GM03348 (cell line): ENCODE results near the gene RNFT1.
"Not testable (repeated sequence)": the region's sequence is repeated elsewhere in the genome, so short reads cannot be mapped to it uniquely, and the experiment has no call there.

Experiments
- DNase-seq: peaks from one replicate; pipeline ENCODE4 v3.0.0; 2012; ENCODE audit warnings: low spot score

Gene RNFT1, protein sequence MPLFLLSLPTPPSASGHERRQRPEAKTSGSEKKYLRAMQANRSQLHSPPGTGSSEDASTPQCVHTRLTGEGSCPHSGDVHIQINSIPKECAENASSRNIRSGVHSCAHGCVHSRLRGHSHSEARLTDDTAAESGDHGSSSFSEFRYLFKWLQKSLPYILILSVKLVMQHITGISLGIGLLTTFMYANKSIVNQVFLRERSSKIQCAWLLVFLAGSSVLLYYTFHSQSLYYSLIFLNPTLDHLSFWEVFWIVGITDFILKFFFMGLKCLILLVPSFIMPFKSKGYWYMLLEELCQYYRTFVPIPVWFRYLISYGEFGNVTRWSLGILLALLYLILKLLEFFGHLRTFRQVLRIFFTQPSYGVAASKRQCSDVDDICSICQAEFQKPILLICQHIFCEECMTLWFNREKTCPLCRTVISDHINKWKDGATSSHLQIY

DNA sequence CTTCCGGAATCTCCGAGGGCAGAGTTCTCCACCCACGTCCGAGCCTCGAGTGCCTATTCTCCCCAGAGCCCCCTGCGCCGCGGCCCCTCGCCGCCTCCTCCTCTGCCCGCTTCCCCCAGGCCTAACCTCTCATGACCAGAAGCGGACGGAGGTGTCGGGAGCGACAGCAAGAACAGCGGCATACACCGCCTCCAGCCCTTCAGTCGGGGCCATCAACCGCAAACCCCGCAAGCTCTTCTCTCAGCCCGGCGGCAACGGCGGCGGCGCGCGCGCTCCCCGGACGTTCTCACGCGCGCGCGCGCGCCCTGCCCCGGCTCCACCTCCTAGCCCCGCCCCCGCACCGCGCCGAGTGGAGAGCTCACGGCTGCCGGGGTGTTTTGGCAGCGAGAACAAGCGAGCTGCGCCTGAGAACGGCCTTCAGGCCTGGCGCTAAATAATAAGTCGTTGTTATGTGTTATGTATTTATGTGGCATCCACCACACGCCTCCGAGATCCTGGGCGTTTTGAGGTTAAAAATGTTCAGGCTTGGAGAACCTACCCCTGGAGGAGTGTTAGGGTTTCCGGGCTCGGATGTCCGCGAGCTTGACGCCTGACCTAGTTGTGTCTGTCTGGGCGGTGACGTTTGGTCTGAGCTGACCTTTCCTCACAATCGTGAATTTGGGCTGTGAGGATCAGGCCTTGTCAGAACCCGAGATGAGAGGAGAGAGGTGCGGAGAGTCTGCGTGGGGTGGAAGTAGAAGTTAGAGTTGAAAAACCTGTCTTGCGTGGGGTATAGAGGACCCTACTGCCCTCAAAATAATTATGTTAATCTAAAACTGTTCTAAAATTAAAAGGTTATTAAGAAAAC is at the start of gene RNFT1:
Gene RNFT1, minus strand, starts transcription at position 259 of the 847 bp plus-strand sequence. Its CDS starts 77 bp downstream, at position 182.
- peak; percentile 97 for DNase-seq

DNA sequence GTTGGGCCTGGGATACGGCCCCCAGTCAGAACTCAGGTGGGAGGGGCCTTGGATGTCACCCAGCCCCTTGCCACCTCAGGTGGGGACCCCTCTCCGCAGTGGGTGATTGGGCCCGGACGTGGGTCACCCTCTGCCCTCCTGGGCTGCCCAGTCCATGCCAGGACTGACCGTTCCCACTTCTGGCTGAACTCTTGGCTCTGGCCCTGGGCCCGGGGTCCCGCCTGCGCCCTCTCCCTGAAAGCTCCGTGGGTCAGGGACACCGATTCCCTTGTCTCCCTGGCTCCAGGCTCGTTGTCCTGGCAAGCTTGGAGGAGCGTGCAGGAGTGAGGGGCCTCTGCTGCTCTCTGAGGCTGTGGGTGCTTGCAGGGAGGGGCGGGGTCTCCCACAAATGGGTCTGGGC is 44.8 kb upstream of the RNFT1 start:
- not testable (repeated sequence) for DNase-seq

DNA sequence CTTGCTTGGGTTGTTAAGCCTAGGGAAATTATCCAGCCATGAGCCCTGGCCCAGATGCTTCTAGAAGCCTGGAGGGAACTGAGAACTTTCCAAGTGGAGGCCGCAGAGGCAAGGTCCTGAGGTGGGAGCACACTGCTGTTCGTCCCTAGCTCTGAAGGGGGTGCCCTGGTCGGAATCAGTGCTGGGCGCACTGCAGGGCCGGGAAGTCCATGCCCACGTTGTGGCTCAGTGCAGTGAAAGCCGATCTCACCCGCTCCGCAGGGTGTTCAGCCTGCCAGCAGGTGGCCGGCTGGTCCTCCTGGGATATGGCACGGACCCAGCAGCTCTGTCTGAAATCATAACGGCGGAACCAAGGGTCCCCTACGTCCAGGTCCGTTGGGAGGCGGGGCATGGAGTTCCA is 43.8 kb upstream of the RNFT1 start:
- not testable (repeated sequence) for DNase-seq

DNA sequence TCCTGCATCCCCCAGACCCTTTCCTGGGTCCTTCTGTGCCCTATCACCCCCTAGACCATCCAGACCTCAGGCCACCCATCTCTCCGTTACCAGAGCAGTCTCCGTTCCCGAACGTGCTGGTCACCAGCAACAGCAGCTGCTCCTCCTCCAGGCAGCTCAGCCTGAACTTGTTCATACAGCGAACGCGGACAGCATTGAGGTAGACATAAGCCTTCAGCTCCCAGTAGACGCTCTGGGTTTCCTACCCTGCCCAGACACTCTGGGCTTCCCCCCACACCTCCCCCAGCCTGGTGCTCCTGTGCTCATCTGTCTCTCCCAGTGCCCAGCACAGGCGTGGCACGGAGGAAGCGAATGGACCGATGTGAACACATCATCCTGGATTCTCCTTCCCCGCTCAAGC is 41.6 kb upstream of the RNFT1 start:
- DNase-seq: no peak

DNA sequence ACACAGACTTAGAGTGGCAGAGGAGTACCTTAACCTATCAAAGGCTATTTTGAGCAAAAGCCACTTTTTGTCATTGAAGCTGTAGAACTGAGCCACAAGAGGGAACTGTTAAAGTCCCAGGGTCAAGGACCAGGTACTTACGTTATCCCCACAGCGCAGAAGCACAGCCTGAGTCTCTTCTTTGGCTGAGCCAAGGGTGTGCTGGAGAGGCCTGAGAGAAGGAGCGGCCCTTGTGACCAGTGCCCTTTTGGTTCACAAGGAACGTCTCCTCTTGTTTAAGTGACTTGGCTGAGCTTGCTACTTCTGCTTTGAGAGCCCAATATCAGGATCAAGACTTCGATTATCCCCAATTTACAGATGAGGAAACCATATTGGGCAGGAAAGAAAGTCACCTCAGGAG is 40.0 kb upstream of the RNFT1 start:
- DNase-seq: not testable (repeated sequence)

DNA sequence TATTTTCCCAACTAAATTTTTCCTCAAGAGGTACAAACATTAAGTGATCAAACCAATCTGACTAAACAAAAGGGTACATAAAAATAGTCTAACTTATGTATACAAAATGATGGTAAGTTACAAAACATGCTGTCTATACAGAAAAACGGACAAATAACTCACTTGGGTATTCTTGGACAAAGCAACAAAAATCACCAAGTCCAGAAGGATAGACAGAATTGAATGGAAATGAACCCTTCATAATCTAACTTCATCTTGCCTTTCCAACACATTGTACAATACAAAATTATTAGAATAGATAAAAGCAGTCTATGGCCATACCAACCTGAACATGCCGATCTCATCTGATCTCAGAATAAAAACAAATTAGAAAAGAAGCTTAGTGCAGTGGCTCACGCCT is 37.9 kb upstream of the RNFT1 start:
- not testable (repeated sequence) for DNase-seq

DNA sequence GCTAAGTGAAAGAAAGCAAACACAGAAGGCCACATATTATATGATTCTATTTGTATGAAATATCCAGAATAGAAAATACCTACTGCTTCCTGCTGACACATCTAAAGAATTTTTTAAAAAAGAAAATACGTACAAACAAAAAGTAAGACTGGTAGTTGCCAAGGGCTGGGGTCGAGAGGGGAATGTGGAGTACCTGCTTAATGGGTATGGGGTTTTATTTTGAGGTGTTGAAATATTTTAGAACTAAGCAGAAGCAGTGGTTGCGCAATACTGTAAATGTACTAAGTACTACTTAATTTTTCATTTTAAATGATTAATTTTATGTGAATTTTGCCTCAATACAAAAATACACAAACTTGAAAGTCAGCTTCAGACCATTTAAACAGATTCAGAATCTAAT is 32.1 kb upstream of the RNFT1 start:
- DNase-seq: not testable (repeated sequence)

DNA sequence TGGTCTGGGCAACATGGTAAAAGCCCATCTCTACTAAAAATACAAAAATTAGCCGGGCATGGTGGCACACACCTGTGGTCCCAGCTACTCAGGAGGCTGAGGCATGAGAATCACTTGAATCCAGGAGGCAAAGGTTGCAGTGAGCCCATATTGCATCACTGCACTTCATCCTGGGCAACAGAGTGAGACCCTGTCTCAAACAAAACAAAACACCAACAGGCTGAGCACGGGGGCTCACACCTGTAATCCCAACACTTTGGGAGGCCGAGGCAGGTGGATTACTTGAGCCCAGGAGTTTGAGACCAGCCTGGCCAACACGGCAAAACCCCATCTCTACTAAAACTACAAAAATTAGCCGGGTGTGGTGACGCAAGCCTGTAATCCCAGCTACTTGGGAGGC is 10.6 kb upstream of the RNFT1 start:
- DNase-seq: not testable (repeated sequence)

DNA sequence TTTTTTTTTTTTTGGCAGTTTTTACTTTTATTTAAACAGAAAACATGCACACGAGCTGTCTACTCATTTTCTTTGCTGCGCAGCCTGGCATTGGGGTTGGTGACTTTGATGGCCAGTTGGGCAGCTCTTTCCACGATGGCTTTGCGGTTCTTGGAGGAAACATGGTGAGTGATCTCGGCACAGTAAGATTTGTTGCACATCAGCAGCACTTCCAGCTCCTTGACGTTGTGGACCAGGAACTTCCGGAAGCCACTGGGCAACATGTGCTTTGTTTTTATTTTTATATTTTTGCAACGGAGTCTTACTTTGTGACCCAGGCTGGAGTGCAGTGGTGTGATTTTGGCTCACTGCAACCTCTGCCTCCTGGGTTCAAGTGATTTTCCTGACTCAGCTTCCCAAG is 8.9 kb upstream of the RNFT1 start:
- not testable (repeated sequence) for DNase-seq

DNA sequence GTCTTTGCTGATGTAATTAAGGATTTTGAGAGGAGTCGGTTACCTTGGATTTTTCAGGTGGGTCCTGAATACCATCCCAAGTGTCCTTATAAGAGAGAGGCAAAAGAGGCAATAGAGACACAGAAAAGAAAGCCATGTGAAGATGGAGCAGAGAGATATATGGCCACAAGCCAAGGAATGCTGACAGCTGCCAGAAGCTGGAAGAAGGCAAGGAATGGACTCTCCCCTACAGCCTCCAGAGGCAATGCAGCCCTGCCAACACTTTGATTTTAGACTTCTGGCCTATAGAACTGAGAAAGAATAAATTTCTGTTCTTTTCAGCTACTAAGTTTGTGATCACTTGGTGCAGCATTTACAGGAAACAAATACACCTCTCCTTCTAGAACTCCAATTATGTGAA is 8.2 kb upstream of the RNFT1 start:
- DNase-seq: no peak

DNA sequence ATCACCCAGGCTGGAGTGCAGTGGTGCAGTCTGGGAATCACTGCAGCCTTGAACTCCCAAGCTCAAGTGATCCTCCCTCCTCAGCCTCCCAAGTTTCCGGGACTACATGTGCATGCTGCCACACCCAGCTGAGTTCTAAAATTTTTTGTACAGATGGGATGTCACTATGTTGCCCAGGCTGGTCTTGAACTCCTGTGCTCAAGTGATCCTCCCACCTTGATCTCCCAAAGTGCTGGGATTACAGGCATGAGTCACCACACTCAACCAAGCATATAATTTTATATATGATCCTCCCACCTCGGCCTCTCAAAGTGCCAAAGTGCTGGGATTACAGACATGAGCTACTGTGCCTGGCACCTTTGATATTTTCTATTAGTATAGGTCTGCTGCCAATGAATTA is 7.2 kb upstream of the RNFT1 start:
- not testable (repeated sequence) for DNase-seq

DNA sequence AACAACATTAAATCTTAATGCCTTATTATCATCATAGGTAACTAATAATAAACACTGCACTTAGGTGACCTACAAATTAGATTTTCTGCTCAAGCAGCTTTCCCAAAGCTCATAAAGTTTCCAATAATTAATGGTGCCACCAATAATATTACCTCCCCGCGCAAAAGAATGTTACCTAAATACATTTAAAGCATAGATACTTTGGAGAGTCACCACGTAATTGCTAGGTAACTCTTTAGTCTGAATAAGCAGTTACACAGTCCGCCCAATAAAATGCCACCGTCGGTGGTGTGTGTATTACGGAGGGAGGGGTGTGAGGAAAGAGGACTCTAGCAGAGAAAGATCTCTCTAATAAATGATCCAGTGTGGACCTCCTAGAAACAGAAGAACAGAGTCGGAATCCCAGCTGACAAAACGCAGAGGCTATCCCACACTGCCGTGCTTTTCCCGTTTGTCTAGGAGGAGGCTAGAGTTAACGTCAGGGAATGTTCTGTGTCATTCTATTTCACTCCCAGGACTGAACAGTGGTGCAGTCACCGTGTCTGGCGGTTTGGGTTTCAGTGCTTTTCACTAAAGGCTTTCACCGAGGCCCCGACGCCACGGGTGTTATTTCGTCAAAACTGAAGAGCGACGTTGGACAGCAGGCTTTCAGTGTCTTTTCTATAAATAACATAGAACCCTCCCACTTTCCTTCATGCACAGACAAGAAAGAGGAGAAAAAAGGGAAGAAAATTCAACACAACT is 630 bp downstream of the RNFT1 start:
- DNase-seq: peak; percentile 53

DNA sequence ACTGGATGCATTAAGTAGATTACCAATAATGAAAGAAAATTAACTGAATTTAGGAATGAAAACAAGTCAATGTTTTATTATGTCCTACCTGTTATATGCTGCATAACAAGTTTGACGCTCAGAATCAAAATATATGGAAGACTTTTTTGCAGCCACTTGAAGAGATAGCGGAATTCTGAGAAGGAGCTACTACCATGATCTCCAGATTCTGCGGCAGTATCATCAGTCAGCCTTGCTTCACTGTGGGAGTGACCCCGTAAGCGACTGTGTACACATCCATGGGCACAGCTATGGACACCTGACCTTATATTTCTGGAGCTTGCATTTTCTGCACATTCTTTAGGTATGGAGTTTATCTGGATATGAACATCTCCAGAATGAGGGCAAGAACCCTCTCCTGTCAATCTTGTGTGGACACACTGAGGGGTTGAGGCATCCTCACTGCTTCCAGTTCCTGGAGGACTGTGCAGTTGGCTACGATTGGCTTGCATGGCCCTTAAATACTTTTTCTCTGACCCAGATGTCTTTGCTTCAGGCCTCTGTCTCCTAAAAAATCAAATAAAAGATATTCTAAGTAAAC is 1.7 kb downstream of the RNFT1 start:
- no peak for DNase-seq

DNA sequence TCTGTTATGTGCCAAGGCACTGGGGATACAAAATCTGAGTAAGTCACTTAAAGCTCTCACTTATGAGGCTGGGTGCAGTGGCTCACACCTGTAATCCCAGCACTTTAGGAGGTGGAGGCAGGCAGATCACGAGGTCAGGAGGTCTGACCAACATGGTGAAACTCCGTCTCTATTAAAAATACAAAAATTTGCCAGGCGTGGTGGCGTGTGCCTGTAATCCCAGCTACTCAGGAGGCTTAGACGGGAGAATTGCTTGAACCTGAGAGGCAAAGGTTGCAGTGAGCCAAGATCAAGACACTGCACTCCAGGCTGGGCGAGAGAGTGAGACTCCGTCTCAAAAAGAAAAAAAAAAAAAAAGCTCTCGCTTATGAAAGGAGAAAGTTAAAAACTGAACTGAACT is 5.0 kb downstream of the RNFT1 start:
- not testable (repeated sequence) for DNase-seq

DNA sequence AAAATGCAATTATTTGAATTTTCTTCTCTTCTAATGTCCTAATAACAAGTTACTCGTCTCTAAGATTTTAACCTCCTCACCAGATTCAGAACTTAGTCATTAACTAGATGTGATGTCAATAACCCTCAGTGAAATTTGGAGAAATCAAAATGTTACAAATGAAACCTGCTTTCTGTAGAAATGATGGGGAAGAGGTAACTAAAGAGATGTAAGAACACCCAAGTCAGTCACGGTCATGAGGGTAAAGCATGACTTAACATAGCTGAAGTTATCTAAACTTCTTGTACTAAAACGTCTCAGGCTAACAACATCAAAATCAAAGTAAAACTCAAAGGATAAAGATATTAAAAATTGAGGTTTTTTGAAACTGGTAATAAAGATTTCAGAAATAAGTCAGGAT is 9.7 kb downstream of the RNFT1 start:
- no peak for DNase-seq

DNA sequence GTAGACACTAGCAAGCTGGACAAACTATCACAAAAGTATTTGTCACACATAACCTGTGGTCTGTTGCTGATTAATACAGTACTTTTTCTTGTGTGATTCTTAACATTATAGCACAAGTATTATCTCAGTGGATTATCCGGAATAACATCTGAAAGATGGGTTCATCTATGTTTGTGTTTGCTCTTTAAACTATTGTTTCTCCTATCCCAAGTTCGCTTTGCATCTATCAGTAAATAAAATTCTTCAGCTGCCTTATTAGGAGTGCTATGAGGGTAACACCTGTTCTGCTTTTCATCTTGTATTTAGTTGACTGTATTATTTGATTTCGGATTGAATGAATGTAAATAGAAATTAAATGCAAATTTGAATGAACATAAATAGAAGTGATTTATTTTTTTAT is 14.5 kb downstream of the RNFT1 start:
- DNase-seq: no peak

DNA sequence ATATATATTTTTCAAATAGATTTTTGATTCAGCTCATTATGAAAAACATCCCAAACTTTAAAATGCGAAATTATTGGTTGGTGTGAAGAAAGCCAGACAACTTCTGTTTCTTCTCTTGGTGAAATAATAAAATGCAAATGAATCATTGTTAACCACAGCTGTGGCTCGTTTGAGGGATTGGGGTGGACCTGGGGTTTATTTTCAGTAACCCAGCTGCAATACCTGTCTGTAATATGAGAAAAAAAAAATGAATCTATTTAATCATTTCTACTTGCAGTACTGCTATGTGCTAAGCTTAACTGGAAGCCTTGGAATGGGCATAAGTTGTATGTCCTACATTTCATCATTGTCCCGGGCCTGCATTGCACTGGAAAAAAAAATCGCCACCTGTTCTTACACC is 17.2 kb downstream of the RNFT1 start:
- DNase-seq: not testable (repeated sequence)

DNA sequence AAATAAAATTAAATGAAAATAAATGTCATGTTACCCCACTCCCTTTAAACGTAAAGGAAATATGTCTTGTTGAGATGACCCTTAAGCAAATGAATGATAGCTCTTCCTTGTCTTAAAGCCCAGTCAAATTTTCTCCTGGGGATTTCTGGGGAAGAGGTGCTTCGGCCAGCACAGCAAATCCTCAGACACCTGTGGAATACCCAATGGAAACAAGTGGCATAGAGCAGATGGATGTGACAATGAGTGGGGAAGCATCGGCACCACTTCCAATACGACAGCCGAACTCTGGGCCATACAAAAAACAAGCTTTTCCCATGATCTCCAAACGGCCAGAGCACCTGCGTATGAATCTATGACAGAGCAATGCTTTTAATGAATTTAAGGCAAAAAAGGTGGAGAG is 18.1 kb downstream of the RNFT1 start:
- not testable (repeated sequence) for DNase-seq

DNA sequence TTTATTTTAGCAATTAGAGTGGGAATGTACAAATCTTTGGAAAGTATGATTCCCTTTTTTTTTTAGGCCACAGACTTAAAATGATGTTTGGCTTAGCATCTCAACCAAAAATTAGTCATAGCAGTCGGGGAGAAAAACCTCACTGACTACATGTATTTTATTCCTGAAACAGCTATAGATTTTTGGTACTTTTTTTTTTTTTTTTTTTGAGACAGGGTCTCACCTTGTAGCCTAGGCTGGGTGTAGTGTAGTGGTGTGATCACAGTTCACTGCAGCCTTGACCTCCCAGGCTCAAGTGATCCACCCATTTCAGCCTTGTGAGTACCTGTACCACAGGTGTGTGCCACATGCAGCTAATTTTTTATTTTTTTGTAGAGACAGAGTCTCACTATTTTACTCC is 23.4 kb downstream of the RNFT1 start:
- no peak for DNase-seq

DNA sequence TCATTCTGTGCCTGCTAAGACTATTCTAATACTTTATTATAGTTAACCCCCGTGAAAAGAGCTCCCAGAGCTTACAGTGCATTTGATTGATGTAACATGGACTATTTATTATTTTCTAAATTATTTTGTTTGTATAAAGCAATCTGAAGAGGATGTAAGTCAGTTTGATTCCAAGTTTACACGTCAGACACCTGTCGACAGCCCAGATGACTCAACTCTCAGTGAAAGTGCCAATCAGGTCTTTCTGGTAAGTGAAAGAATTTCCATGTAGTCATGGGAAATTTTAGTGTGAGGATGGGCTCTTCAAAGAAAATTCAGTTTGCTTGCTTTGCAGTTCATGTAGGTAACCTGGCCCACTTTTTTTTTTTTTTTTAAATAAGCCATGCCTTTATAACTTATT is 23.8 kb downstream of the RNFT1 start:
- not testable (repeated sequence) for DNase-seq

DNA sequence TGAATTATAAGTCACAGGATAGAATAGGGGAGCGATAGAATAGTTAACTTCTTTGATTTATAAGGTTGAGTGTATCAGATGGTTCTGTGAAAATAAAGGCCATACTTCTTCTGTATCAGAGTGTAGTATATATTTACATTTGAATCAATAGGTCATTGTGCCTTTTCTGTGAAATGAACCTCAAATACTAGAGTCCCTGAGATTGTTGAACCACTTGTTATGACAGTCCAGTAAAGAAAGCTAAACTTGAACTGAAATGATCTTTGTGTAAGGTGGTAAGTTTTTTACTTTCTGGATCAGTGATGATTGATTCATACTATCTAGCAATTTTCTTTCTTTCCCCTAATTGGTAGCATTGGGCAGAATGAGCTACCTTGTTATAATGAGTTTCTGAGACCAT is 31.2 kb downstream of the RNFT1 start:
- not testable (repeated sequence) for DNase-seq

DNA sequence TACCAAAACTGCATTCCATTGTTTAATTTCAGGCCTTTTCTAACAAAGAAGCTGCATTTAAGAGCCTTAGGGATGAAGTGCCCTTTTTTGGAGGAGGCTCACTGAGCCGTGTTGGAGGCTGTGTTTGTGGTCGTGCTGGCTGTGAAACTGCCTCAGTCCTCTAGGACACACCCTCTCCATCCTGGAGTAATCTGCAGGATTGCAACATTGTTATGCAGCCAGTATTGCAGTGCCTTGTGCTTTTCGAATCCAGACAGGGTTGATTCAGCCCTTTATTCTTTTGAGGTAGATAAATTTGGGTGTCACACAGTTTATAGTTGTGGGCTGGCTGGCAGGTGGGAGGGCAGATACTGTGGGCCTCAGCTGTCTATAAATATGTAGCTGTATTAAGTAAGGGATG is 33.8 kb downstream of the RNFT1 start:
- DNase-seq: peak; percentile 14
